GM18526 (cell line): ENCODE results near the gene BRICD5.

Experiments
- POLR2A ChIP-seq: IDR thresholded peaks from 3 replicates; pipeline ENCODE4 v1.6.1; 2011; ENCODE audit not compliant: insufficient read length; ENCODE audit errors: extremely low read depth

Gene BRICD5

DNA sequence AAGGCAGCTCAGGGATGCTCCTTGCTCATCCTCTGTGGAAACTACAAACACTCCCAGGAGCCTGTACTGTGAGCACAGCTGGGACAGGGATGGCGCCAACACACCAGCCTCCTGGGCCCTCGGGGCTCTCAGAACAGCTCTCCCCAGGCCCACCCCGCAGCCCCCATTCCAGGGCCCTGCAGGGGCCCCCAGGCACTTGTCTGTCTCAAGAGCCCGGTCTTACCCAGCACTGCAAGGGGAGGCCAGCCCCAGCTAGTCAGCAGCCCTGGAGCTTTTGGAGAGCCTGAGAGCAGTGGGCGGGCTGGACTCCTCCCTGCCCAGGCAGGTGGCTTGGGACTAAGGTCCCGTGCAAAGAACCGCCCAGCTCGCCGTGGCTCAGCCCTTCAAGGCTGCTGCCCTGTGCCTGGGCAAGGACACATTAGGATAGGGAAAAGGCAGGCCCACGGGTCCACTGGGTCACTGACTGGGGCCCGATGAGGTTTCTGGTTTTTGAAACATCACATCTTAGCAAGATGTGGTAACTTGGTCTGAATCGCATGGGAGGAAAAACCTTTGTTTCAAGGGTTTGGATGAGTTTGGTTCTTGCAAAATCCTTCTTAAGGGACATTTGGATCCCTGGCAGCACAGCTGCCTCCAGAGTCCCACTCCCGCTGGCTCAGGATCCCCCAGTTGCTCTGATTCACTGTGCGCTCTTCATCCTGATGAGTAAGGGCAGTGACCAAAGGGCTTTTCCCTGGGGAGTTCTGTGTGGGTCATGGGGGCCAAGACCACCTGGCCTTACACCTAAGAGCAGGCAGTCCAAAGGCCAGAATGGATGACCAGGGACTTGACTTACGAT is 28.4 kb upstream of the BRICD5 start:
- no peak for TF ChIP-seq POLR2A

DNA sequence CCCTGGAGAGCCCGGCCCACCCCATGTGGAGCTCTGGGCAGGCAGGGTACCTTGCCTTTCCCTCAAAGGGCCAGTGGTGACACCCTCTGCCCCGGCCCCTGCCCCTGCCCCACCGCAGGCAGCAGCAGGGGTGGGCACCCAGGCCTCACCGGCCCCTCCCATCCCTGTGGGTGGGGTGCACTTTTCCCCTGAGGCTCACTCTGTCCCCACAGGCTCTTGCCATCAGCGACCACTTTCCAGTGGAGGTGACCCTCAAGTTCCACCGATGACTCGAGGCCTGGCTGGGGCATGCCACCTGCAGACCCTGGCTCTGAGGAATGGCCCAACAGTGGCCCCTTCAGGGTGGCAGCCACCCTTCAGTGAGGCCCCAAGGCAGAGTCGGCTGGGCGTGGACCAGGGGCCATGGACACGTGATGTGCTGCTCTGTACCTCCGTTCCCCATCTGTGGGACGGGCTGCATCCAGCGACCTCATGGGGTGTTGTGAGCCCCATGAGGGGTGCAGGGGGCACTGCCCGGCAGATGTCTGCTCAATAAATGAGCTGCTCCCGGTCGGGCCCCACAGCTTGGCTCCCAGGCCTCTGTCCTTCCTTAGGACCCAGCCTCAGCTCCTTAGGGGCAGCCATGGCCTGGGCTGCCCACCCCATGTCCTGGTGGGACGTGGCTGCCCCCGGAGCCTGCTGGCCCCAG is 27.6 kb upstream of the BRICD5 start:
- no peak for TF ChIP-seq POLR2A

DNA sequence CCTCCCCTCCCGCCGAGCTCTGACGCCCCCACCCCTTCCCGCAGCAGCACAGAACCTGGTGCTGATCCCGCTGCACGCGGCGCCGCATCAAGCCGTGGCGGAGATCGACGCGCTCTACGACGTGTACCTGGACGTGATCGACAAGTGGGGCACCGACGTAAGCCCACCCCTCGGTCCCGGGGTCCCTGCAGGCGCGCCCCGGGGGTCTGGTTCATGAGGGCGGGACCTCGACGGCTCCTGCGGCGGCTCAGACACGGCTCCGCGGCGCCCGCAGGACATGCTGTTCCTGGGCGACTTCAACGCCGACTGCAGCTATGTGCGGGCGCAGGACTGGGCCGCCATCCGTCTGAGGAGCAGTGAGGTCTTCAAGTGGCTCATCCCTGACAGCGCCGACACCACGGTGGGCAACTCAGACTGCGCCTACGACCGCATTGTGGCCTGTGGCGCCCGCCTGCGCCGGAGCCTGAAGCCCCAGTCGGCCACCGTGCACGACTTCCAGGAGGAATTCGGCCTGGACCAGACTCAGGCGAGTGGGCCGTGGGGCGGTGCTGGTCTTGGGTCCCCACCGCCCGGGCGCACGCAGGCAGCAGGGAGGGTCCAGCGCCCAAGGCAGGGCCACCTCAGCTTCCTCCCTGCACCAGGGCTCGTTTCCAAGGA is 27.0 kb upstream of the BRICD5 start:
- TF ChIP-seq POLR2A = no peak

DNA sequence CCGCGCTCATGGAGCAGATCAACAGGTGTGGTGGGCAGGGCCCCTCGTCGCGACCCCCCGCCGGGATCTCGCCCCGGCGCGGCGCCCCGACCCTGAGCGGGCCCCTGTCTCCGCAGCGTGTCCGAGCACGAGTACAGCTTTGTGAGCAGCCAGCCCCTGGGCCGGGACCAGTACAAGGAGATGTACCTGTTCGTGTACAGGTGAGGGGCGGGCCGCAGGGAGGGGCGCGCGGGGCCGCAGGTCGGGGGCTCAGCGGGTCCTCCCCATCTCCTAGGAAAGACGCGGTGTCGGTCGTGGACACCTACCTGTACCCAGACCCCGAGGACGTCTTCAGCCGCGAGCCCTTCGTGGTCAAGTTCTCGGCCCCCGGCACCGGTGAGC is 26.4 kb upstream of the BRICD5 start:
- no peak for TF ChIP-seq POLR2A

DNA sequence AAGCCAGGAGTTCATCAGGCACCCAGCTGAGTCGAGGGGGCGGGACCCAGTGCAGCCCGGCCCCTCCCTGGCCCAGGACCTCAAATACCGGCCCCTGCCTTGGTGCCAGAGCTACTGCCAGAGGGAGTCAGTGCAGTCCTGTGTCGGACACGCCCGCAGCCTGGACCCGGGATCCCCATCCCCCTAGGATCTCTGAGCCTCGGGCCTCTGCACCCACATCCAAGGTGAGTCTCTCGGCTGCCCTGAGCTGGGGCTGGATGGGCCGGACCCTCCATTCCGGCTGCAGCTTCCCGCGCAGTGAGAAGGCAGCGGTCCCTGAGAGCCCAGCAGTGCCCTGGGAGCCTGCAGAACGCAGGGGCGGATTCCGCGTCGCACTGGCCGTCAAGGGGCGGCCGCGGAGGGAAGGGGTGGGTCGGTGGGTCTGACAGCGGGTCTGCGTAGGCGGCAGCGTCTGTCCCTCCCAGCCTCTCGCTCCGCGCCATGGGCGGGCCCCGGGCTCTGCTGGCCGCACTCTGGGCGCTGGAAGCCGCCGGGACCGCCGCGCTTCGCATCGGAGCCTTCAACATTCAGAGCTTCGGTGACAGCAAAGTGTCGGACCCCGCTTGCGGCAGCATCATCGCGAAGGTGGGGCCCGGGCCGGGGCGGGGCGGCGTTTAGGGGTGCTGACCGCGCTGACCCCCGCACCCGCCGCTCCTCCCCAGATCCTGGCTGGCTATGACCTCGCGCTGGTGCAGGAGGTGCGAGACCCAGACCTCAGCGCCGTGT is 25.9 kb upstream of the BRICD5 start, which contains the start of gene DNASE1L2:
TSS of gene DNASE1L2 (plus strand) at position 108 of the 765 bp plus-strand sequence. CDS start at position 481, 373 bp downstream.
- TF ChIP-seq POLR2A = no peak

DNA sequence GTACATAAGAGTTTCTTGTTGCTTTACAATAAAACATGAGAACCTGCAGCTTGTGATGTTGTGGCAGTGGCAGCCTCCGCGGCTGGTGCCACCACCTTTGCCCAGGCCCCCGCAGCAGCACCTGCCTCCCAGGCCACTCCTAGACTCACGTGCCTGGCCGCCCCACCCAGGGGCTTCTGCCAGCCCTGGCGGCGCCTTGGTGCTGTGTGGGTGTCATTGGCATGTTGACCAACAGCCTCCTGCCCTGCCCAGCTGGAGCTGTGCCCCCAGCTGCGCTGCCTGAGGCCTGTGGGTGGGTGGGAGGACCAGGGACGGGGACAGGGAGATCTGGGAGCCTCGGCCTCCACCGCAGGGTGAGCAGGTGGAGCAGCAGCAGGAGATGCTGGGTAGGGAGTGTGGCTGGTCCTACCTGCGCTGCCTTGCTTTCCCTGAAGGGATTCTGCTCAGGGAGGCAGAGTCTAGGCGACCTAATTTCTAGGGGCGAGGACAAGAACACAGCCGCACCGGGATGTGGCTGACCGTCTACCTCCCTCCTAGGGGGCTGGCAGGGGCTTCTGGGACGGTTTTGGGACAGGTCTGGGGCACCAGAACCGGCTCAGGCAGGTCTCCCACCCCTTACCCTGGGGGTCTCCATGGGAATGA is 25.2 kb upstream of the BRICD5 start:
- TF ChIP-seq POLR2A = no peak

DNA sequence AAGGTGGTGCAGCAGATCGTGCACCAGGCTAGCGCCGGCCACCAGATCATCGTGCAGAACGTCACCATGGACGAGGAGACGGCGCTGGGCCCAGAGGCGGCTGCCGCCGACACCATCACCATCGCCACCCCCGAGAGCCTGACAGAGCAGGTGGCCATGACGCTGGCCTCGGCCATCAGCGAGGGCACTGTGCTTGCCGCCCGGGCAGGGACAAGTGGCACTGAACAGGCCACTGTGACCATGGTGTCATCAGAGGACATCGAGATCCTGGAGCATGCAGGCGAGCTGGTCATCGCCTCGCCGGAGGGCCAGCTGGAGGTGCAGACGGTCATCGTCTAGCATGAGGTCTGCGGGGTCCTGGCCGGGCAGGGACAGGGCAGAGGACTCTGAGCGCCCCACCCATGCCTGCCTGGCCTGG is 24.6 kb upstream of the BRICD5 start:
- no peak for TF ChIP-seq POLR2A

DNA sequence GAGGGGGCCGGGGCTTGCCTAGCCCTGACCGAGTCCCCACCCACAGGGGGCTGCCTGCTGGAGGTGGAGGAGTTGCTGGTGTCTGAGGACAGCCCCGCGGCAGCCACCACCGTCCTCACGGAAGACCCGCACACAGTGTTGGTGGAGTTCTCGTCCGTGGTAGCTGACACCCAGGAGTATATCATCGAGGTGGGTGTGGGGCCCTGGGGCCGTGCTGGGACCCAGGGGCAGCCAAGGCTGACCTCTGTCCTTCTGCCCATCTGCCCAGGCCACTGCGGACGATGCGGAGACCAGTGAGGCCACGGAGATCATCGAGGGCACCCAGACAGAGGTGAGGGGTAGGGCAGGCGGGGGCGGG is 24.1 kb upstream of the BRICD5 start:
- no peak for TF ChIP-seq POLR2A

DNA sequence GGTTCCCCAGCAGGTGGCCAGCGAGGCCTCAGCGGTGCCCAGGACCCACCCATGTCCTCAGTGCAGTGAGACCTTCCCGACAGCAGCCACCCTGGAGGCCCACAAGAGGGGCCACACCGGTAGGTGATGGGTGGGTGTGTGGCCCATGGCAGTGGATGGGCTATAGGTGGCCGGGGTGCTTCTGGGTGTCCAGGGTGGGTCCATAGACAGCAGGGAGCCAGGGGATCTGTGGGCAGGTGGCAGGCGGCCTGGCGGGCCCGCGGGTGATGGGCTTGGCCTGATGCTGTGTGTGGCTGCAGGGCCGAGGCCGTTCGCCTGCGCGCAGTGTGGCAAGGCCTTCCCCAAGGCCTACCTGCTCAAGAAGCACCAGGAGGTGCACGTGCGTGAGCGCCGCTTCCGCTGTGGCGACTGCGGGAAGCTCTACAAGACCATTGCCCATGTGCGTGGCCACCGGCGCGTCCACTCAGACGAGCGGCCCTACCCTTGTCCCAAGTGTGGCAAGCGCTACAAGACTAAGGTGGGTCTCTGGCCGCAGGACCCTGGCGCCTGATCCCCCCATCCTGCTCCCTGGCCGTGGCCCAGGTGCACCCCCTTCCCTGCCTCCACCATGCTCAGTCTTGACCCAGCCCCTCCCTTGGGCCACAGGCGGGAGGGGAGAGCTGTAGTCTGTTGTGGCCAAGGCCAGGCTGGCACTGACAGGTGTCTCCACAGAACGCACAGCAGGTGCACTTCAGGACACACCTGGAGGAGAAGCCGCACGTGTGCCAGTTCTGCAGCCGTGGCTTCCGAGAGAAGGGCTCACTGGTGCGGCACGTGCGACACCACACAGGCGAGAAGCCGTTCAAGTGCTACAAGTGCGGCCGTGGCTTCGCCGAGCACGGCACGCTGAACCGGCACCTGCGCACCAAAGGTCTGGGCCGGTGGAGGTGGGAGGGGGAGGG is 23.5 kb upstream of the BRICD5 start:
- no peak for TF ChIP-seq POLR2A

DNA sequence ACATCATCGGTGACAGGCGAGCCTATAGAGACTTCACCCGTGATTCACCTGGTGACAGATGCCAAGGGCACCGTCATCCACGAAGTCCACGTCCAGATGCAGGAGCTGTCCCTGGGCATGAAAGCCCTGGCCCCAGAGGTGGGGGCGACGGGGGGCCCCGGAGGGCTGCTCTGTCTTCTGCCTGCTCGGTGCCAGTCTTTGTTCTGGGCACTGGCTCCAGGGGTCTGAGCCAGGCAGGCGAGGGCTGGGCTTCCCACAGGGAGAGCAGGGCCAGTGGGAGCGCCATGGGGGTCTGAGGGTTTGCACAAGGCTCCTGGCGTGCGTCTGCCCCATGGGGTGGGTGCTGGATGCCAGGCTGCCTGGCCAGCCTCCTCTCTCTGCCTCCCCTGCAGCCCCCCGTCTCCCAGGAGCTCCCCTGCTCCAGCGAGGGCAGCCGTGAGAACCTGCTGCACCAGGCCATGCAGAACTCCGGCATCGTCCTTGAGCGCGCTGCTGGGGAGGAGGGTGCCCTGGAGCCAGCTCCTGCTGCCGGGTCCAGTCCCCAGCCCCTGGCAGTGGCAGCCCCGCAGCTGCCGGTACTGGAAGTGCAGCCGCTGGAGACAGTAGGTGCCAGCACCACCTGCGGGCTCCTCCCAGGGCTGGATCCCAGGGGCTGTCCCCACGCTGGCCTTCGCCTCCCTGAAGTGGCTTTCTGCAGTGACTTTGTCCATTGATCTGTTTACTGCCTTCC is 22.5 kb upstream of the BRICD5 start:
- no peak for TF ChIP-seq POLR2A

DNA sequence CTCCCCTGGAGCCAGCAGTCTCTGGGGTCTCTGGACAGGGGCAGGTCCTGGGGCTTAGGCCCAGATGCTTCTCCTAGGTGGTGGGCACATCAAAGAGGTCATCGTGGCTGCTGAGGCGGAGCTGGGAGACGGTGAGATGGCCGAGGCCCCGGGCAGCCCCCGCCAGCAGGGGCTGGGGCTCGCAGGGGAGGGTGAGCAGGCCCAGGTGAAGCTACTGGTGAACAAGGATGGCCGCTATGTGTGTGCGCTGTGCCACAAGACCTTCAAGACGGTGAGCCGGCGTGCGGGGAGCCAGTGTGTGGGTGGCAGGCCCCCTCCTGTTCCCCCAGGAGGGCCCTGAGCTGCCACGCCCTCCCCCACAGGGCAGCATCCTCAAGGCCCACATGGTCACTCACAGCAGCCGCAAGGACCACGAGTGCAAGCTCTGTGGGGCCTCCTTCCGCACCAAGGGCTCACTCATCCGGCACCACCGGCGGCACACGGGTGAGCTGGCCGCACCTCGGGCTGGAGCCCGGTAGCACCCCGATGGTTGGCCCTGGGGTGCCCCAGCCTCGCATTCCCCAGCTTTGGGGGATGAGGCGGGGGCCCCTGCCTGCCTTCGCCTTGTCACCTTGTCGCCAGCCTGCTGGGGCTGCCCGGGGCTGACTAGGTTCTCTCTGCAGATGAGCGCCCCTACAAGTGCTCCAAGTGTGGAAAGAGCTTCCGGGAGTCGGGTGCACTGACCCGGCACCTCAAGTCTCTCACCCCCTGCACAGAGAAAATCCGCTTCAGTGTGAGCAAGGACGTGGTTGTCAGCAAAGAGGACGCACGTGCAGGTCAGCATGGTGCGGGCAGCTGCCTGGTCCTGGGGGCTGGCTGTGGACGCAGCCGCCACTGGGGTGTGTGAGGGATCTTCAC is 21.7 kb upstream of the BRICD5 start:
- no peak for TF ChIP-seq POLR2A

DNA sequence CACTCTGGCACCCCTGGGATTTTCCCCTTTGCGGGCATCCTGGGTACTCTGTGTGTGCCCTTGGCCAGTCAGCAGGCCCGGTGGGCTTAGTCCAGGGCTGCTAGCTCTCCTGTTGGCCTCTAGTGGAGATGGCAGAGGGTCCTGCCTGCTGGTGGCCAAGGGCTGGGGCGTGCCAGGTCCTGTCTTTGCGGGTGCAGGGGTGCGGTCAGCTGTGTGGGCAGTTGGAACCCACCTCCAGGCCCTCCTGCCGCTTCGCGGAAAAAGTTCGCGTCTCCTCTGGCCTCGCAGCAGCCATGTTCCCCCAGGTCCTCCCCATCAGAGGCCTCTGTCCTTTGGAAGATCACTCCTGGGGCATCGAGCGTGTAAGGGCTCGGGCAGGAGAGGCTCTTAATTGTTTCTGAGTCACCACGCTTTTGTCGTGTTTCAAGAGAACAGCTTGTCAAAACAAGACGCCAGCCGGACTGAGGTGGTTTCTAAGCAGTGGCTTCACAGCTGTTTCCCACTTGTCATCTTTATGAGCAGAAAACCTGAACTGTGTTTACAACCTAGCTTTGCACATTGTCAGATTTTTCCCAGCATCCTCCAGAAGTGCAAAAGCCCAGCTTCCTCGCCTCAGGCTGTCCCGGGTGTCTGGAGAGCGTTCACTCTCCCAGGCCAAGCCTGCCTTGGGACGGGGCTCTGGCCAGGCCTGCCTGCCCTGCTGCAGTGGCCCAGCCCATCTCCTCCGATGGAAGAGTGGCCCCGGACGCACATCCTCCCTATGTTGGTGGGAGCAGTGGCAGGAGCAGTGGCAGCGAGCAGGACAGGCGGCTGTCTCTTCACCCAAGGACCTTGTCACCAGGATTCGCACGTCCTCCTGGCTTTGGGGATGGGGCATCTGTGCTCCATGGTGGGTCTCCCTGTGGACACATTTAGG is 20.6 kb upstream of the BRICD5 start:
- TF ChIP-seq POLR2A = no peak
